ACC112 (cell line): ENCODE results near the gene ZNF605.
"Not testable (repeated sequence)": the region's sequence is repeated elsewhere in the genome, so short reads cannot be mapped to it uniquely, and the experiment has no call there.

ENCODE experiments used
- H2AFZ ChIP-seq: fragments of 200-600 bp; sonication (generic); one replicate; pipeline ENCODE4 v1.6.0; 2017; ENCODE audit warnings: antibody characterized with exemption, low read length; ENCODE audit not compliant: unreplicated experiment
- H3K27ac ChIP-seq: fragments of 200-600 bp; sonication (generic); 2 replicates; pipeline ENCODE4 v1.5.1; 2014; ENCODE audit warnings: low read depth, mild to moderate bottlenecking, antibody characterized with exemption, low read length, moderate library complexity
- H3K27me3 ChIP-seq: fragments of 200-600 bp; sonication (generic); 2 replicates; pipeline ENCODE4 v1.6.1; 2014; ENCODE audit warnings: mild to moderate bottlenecking, antibody characterized with exemption, low read length, moderate library complexity, mixed read lengths; ENCODE audit not compliant: insufficient read depth
- H3K36me3 ChIP-seq: fragments of 200-600 bp; sonication (generic); 2 replicates; pipeline ENCODE4 v1.6.1; 2016; ENCODE audit warnings: mild to moderate bottlenecking, antibody characterized with exemption, low read length, moderate library complexity, mixed read lengths; ENCODE audit not compliant: insufficient read depth
- H3K4me1 ChIP-seq: fragments of 200-600 bp; sonication (generic); one replicate; pipeline ENCODE4 v1.6.1; 2016; ENCODE audit warnings: low read length, mixed read lengths; ENCODE audit not compliant: insufficient read depth, unreplicated experiment, control insufficient read depth
- H3K4me3 ChIP-seq: fragments of 200-600 bp; sonication (generic); 2 replicates; pipeline ENCODE4 v1.5.1; 2014; ENCODE audit warnings: mild to moderate bottlenecking, low read depth, low read length
- H3K79me2 ChIP-seq: fragments of 200-600 bp; sonication (generic); one replicate; pipeline ENCODE4 v1.6.0; 2016; ENCODE audit warnings: low read length; ENCODE audit not compliant: control insufficient read depth, unreplicated experiment, insufficient read depth

ZNF605 gene

DNA sequence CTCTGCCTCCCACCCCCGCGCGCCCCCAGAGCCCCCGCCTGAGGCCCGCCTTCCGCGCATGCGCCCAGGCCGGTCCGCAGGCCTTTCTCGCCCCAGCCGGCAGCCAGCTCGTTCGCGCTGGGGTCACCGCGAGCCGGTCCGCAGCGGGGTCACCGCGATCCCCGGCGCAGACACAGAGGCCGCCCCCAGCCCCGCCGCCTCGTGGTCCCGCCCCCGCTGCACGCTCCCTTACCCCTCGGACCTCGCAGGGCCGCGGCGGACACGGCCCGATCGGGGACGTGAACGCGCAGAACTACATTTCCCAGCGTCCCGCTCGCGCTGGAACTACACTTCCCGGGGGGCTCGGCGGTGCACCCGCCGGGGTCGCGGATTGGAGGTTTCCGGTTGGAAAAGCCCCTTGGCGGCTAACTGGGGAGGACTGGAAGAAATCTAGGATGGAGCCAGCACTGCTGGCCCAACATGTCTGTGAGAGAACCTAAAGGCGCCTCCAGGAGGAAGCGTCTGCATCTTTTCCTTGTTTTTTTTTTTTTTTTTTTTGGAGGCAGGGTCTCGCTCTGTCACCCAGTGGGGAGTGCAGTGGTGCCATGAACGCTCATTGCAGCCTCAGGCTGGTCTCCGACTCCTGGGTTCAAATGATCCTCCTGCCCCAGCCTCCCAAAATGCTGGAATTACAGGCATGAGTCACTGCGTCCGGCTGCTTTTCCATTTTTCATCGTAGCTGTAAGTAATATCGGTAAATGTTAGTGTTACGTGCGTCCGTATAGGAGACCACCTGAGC lies at the start of gene ZNF605:
Gene ZNF605 (minus strand): TSS at position 296 of the 778 bp plus-strand sequence. CDS start 10,671 bp downstream, outside the sequence.
- Histone ChIP-seq H3K36me3 (peaks cover 16% of the 10 kb centered on the region), H3K27ac (peak within 1 kb of the TSS; percentile 77), H3K4me1 (peaks cover 3% of the 10 kb centered on the region), H3K27me3 (no peaks in the 10 kb centered on the region), H3K4me3 (peak within 1 kb of the TSS; percentile 86), H3K79me2 (peaks cover 46% of the 10 kb centered on the region), H2AFZ (peak within 1 kb of the TSS; percentile 89)

DNA sequence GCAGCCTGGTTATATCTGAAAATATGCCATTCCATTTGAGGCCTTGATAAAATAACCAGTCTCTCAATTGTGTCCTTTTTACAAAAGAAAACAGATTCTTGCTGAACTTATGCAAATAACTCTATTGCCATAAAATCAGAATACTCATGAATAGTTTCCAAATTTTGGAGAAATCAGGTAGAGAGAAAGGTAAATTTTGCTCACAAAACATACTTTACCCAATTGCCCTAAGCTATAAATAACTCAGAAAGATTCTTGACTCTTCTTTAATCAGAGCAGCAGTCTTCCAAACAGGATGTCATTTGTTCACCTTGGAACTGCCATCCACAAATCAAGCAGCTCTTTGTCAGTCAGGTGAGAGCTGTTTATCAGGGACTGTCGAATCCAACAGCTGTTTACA lies 42.6 kb upstream of the ZNF605 start:
- Histone ChIP-seq H3K36me3 (peaks cover 48% of the 10 kb centered on the region), H3K27me3 (no peaks in the 10 kb centered on the region), H2AFZ (no peak overlapping the region), H3K4me1 (no peaks in the 10 kb centered on the region), H3K79me2 (peaks cover 65% of the 10 kb centered on the region), H3K27ac (no peak overlapping the region), H3K4me3 (no peak overlapping the region)

DNA sequence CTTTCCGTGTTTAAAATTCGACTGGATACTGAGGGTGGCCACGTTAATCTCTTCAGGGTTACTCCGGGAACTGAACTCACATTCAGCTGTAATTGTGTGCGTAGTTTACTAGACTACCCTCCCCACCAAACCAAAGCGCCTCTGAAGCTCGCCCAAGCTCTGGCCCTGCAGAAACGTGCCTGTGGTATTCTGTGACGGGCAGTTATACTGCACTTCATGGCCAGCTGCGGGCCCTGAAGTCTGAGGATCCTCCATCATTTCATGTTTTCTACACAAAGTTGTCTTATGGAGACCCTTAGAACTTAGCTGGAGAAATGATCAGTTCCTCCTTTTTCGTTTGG lies 30.7 kb upstream of the ZNF605 start:
- H3K79me2 ChIP-seq: peaks cover 50% of the 10 kb centered on the region

GRCh38 chr12:132986001-132986884 lies 30.1 kb upstream of the ZNF605 start, which contains the start of gene ZNF26:
Gene ZNF26, plus strand, starts transcription at chr12:132986367. Its CDS starts 474 bp downstream, at chr12:132986841.
- Histone ChIP-seq H3K27ac (peak within 1 kb of the TSS; percentile 33; the same call in 1 of the 2 replicates), H3K27me3 (no peaks in the 10 kb centered on the region)

More for the DNA sequence above, 30.7 kb upstream of the ZNF605 start:
- Histone ChIP-seq H3K27ac (peak overlapping the region; percentile 33; the same call in 1 of the 2 replicates), H2AFZ (peak overlapping the region; percentile 53), H3K27me3 (no peaks in the 10 kb centered on the region), H3K4me1 (no peaks in the 10 kb centered on the region), H3K36me3 (peaks cover 17% of the 10 kb centered on the region), H3K4me3 (peak overlapping the region; percentile 89)

GRCh38 chr12:132976870-132977269 lies 20.8 kb upstream of the ZNF605 start:
- H2AFZ ChIP-seq, H3K79me2 ChIP-seq, H3K4me3 ChIP-seq, H3K4me1 ChIP-seq, H3K27me3 ChIP-seq, H3K36me3 ChIP-seq, H3K27ac ChIP-seq: not testable (repeated sequence)

More at GRCh38 chr12:132986001-132986884, 30.1 kb upstream of the ZNF605 start, which contains the start of gene ZNF26:
- Histone ChIP-seq H3K4me1 (no peaks in the 10 kb centered on the region), H3K36me3 (peaks cover 16% of the 10 kb centered on the region), H2AFZ (peak within 1 kb of the TSS; percentile 98), H3K4me3 (peak within 1 kb of the TSS; percentile 89), H3K79me2 (peaks cover 44% of the 10 kb centered on the region)

DNA sequence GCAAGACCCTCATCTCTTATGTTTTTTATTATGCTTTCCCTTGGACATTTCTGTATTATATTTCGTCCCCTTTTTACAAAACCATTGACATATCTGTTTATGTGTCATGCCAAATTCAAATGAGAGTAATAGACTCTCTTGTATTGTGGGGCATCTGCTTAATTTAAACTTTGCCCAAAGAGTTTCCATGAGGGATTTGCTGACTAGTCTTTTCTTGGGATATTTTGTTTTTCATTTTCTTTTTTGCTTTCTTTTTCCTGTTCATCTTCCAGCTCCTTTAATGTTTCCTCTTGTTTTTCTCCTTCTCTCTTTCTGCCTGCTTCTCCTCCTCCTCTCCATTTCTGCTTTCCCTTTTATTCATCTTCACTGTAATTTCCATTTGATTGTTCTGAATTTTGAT lies 16.3 kb upstream of the ZNF605 start:
- no peaks in the 10 kb centered on the region for H3K79me2 ChIP-seq
- H3K36me3 ChIP-seq: no peaks in the 10 kb centered on the region
- H3K4me1 ChIP-seq: no peaks in the 10 kb centered on the region
- no peak overlapping the region for H3K27ac ChIP-seq
- H3K27me3 ChIP-seq: no peaks in the 10 kb centered on the region
- no peak overlapping the region for H2AFZ ChIP-seq
- no peak overlapping the region for H3K4me3 ChIP-seq

DNA sequence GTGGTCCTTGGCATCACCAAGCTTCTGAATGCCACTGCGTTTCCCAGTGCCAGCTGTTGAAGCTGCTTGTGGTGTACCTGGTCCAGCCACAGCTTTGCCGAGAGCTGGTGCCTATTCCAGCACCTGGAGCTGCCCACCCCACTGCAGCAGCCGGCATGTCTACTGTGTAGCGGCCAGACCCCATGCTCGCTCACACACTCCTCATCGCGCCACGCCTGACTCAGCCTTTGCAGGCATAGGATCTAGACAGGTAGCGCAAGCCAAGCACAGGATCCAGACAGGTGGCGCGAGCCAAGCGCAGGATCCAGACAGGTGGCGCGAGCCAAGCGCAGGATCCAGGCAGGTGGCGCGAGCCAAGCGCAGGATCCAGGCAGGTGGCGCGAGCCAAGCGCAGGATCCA lies 11.6 kb upstream of the ZNF605 start:
- no peak overlapping the region for H3K27ac ChIP-seq
- no peaks in the 10 kb centered on the region for H3K4me1 ChIP-seq
- H3K36me3 ChIP-seq: peaks cover 14% of the 10 kb centered on the region
- H3K79me2 ChIP-seq: no peaks in the 10 kb centered on the region
- no peaks in the 10 kb centered on the region for H3K27me3 ChIP-seq
- no peak overlapping the region for H2AFZ ChIP-seq
- no peak overlapping the region for H3K4me3 ChIP-seq

- Histone ChIP-seq H3K27me3 (no peaks in the 10 kb centered on the region), H3K4me1 (no peaks in the 10 kb centered on the region), H3K36me3 (peaks cover 14% of the 10 kb centered on the region), H2AFZ (no peak overlapping the region), H3K79me2 (no peaks in the 10 kb centered on the region), H3K4me3 (no peak overlapping the region), H3K27ac (no peak overlapping the region)
Measured at GRCh38 chr12:132966676-132967415, 10.7 kb upstream of the ZNF605 start.

DNA sequence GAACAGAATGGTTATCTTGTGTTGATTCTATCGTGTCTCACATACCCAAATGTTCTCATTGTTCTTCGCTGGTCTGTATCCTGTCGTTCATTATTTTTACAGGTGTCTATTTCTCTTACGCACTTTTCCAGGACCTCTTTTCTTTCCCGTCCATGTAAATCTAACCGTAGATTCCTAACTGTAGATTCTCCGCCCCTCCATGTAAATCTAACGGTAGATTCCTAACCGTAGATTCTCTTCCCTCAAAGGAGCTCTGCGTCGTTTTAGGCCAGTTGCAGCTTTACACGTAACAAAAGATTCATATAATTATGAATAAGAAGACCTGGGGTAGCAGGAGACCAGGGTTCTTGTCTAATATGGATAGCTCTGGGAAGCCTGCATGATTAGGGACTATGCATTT lies 9.7 kb upstream of the ZNF605 start:
- no peaks in the 10 kb centered on the region for H3K79me2 ChIP-seq
- peaks cover 14% of the 10 kb centered on the region for H3K36me3 ChIP-seq
- no peaks in the 10 kb centered on the region for H3K27me3 ChIP-seq
- no peak overlapping the region for H3K27ac ChIP-seq
- H3K4me1 ChIP-seq: no peaks in the 10 kb centered on the region
- H2AFZ ChIP-seq: no peak overlapping the region
- H3K4me3 ChIP-seq: no peak overlapping the region

- H3K36me3 ChIP-seq: peaks cover 14% of the 10 kb centered on the region
- not testable (repeated sequence) for H3K4me1 ChIP-seq
Measured at GRCh38 chr12:132963947-132964346, 7.8 kb upstream of the ZNF605 start.

More at GRCh38 chr12:132963947-132964346, 7.8 kb upstream of the ZNF605 start:
- not testable (repeated sequence) for H3K27me3 ChIP-seq, H2AFZ ChIP-seq, H3K27ac ChIP-seq, H3K4me3 ChIP-seq, H3K79me2 ChIP-seq
